Cerebellar cortex (tissue), 1 donor: Measurements from ENCODE around the gene BHLHE23.

Experiments
- DNase-seq: peaks from one replicate; pipeline ENCODE4 v3.0.0-alpha.2; 2015; ENCODE audit warnings: low spot score

BHLHE23 gene

DNA sequence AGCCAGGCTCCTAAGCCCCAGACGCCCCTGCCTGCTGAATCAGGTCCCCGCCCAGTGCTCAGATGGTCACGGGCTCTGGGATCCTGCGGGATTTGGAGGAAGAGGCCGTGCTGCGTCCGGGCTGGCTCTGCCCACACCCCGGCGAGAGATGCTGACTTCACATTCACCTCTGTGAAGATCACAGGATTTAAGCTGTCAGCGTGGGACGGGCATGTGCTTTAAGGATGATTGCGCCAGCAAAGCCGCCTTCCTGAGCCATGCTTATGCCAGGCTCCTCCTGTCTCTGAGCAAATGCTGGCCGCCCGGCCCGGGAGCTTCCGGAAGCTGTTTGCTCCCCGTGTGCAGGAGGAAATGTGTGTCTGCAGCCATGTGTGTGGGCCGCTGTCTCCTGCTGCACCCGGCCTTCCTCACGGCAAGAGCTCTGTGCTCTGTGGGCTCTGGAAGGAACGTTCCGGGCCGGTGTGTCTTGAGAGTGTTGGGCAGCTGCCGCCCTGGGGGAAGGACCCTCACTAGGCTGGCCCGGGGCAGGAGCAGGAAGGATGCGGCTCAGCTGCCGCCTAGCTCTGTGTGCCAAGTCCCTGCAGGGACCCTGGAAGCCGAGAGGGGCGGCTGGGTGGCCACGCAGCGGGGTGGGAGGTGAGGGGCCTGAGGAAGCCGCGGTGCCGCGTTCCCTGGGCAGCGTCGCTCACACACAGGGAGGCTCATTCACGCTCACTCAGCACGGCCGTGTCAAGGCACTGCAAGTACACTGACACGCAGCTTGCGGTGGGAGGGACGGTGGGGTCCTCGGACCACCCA, 19.0 kb upstream of the BHLHE23 start:
- peak; percentile 60 for DNase-seq

DNA sequence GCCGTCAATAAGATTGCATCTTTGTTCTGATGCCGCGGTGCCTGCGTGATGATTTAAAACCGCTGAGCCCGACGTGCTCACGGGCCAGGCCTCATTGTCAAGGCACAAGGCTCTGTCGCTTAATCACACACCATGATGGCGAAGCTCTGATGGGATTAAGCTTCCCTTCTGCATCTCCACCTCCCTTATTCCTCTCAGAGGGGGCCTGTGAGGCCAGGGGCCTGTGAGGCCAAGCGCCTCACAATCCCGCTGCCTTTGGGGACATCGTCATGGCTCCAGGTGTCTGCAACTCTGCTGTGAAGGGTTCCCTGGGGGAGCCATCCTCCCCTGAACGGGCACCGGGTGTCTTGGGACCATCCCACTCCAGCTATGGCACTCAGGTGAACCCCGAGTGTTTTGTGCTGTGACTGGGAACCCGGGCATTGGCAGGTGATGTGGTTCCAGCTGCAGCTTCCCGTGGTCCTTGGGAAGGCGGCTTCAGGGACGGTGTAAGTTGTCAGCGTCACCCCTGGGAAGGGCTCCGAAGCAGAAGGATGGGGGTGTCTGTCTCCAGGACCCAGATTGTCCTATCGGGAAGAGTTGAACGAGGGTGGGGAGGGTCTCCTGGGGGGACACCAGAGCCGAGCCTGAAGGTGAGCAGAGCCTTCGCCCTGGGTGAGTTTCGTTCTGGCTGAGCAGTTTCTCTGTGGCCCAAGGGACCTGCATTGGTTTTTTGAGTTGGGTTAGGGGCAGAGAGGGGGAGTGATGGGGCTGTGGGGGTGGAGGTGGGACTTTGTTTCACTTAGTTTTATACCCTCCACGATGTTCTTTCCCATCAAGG, 18.0 kb upstream of the BHLHE23 start:
- no peak for DNase-seq

DNA sequence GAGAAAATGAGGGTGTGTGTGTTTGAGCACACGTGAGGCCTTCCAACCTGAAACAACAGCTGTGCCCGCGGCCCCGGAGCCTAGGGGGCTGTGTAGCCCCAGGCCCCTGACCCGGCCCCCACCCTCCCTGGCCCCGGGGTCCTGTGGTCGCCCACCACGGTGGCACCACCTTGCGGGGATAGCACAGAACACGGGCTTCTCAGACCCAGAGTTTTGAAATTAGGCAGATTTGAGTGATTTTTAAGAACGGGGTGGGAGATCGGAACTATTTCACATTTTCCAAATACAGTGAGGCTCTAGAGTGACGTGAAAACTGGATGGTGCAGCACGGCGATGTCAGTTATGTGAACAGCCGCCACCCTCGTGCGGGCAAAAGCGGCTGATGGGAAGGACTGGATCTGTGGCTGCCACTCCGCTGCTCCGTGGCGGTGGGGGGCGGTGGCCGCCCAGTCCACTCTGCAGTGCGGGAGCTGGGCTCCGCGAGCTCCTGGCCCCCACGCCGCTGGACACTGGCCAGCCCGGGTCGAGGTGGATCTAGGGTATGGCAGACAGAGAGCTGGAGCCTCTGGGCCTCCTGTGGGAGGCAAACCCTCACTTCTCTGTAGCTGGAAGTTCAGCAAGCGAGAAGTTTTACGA, 17.3 kb upstream of the BHLHE23 start:
- no peak for DNase-seq

DNA sequence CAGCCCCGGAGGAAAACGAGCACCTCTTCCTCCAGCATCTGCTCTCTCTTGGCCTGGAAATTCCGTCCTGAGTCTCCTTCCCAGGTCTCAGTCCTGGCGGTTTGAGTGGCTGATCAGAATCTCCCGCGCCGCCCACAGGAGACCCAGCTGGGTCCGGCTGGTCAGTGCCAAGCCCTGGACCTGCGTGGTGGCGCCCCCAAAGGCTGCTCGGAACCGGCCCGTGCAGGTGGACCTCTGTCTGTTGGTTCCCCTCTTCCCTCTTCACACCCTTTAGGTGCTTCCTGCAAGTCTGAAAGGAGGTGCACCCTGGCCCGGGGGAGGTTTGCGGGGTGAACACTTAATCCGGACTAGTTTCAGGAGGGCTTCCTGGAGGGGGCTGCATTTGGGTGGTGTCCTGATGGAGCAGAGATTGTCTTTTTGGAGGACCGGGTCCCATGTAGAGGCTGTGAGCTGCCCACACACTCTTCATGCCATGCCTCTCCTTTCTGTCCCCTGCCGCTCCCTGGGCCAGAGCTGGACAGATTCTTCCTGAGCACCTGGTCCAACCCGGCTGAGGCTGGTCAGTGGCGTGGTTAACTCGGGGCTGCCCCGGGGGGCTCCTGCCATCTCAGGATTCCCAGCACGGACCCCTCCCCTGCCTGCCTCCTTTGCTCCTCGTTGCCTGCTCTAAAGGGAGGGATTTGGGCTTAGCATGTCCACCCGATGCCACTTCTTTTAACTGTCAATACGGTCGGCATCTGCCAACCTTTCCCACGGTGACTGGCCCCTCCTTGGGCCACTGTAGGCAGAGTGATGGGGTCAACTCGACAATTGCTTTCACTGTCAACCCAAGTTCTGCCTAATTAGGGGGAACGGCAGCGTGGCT, 16.5 kb upstream of the BHLHE23 start:
- no peak for DNase-seq

DNA sequence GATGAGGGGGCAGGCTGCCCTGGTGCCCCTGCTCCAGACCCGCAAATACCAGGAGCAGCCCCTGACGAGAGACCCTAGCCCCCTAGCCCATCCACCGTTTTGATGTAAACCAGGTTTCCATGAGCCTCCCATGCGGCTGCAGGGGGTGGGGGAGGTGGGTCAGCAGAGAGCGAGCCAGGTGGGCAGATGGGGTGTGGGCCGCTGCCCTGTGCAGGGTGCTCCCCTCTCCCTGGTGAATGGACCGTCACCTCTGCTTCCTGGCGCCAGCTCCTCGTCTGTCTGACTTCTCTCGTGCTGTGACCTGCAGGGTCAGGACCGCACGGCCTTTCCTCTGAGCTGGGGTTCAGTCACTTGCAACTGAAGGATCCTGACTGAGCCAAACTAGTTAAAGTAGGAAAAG, 15.7 kb upstream of the BHLHE23 start:
- DNase-seq: no peak

DNA sequence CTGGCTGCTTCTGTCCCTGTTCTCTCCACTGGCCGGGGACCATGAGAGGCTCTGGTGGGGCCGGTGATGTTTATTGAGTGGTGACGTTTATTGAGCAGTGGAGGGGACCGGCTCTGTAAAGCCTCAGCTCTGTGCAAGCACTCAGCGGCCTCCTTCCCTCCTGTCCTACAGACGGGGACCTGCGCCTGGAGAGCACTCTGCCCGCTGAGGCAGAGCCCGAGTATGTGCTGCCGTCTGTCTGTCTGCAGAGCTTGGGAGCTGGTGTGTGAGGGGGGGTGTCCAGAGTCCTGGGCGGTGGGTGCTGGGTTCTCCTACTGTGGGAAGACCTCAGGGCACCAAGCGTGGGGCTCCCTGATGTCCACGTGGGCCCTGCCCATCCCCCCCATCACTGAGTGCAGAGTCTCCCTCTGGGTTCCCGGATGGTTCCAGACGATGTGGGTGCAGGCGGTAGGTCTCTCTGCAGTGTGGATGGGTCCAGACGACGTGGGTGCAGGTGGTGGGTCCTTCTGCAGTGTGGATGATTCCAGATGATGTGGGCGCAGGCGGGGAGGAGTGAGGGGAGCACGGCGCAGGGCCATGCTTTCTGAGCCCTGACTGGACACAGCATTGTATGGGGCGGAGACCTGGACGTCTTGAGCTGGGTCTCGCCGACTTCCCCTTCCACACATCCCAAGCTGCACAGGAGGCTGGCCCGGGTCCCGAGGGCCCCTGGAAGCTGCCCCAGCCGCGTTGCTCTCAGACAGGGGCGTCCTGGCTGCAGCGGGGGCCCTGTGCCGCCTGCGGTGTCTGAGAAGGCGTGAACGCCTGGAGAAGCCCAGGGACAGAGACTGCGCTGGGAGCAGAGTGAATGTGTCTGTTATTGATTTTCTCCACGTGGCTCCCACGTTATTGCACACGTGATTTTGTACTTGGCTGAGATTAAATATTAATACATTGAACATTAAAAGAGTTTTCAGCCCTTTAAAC, 14.9 kb upstream of the BHLHE23 start:
- no peak for DNase-seq

DNA sequence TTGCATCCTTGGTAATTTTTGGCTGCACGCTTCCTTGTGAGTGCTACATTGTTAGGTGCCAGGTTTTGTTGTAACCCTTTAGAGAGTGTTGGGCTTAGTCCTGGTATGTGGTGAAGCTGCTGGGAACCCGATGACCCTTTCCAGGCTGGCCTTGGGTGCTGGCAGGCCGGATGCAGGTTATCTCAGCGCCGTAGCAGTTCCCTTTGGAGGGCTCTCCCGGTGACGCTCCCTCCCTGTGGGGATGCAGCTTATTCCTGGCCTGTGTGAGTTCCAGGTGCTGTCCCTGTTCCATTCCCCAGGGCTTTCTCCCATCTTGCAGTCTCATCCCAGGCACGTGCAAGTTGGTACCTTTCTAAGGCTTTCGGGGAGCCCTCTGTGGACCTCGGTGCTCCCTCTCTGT, 13.9 kb upstream of the BHLHE23 start:
- no peak for DNase-seq

DNA sequence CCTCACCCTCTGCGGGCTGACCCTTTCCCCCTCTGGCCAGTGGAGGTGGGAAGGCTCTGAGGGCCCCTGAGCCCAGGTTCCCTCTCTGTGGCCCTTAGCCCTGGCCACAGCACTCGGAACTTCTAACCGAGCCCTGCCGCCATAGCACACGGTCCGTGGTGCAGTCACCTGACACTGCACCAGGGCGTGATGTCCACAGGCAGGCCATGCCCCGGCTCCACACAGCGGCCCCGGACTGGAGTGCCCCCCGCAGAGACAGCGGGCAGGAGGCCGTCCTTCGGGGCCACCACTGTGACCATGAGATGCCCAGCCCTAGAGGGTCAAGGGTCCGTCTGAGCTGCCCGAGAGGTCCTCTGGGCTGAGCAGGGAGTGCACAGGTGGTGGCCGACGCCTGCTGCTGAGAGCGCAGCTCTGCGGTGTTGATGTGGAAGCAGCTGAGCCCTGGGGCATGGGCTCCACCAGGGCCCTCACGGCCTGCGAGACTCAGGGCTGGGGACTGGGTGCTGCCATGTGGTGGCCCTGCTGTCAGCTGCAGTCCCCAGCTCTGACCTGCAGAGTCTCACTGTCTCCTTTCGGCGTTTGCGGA, 11.2 kb upstream of the BHLHE23 start:
- DNase-seq: no peak

DNA sequence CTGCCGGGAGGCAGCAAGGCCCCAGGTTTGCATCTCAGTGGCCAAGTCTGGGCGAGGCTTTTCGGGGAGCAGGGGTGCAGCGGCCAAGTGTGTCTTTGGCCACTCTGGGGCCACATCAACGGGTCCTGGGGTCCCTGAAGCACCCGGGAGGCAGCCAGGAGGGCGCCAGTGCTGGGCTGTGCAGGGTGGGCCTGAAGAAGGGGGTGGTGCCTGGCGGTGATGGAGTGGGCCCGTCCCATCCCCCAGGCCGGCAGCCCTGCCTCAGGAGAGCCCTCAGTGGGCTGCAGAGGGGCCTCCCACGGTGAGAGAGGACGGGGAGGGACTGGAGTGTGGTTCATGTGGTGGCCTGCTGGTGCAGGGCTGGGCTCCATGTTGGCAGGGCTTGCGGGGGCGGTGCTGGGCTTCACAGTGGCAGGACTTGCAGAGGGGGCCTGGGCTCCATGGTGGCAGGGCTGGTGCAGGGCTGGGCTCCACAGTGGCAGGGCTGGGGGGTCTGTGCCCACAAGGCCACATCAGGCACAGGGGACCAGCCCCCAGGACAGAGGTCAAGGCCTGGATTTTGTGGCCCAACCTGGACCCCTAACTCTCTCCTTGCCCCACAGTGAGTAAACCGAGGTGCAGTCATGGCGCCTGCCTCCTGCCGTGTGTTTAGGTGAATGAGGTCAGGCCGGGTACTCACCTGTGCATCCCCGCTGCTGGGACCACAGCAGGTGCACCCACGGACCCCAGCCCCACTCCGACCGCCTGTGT, 10.5 kb upstream of the BHLHE23 start:
- DNase-seq: no peak

DNA sequence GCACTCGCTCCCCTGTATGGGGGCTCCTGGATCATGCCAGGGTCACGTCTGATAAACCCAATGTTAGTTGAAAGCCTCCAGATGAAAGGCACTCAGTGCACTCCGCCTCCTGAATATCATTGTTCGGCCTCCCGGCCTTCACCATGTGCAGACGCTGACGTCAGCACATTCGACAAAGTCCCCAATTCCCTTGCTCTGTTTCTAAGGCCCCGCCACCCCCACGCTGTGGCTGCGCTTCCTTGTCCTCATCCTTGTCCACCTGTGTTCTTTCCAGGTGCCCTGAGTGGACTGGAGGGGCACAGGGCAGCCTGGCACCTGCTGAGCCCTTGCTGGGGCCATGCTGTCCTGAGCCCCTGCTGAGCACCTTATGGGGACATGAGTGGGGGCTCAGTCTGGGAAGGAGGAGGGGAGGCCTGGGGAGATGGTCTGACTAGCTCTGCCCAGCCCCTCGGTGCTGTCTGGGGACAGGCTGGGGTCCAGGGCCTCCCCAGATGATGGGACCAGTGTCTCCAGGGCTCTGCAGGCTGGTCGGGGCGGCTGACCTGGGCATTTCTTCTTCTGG, 9.8 kb upstream of the BHLHE23 start:
- DNase-seq: no peak

DNA sequence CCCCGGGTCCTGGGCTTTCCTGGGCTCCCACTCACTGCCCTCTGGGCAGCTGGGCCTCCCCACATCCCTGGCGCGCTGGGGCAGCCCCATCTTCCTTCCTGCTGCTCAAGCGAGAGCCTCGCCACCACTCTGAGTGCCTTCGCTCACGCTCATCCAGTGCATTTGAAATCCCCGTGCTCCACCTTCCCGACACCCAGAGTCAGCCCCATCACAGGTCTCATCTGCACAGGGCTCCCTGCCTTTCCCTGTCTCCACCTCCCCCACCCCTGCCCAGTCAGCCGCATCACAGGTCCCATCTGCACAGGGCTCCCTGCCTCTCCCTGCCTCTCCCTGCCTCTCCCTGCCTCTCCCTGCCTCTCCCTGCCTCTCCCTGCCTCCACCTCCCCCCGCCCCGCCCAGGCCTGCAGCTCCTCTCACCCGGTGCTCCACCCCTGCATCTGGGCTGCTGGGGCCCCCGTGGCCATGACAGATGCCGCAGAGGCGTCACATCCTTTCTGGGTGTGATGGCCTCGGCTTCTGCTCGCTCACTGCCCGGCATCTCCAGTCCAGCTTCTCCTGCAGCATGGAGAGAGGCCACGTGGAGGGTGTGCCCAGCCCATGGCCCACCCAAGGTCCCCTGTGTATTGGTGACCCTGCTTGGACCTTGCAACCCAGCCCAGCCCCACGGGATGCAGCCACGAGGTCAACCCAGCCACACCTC, 9.0 kb upstream of the BHLHE23 start:
- no peak for DNase-seq

DNA sequence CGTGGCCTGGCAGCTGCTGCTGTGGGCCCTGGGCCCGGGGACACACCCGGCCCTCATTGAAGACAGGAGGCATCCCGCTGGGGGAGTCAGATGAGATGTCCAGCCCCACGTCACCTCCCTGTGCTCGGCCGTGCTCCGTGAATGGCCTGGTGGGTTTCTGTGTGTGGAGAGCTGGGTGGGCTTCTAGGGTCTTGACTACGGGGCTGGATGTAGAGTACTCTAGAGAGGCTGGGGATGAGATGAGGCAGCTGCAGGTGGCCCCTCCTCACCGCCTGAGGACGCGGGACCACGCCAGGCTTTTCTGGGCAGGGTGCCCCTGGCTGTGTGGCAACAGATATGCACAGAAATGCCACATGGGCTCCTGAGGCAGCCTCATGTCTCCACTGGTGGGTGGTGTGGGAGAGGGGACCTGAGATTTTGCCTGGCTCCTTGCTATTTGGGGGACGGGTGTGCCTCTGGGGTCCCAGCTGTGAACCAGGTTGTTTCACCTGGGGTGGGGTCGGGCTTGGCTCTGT, 8.4 kb upstream of the BHLHE23 start:
- no peak for DNase-seq

DNA sequence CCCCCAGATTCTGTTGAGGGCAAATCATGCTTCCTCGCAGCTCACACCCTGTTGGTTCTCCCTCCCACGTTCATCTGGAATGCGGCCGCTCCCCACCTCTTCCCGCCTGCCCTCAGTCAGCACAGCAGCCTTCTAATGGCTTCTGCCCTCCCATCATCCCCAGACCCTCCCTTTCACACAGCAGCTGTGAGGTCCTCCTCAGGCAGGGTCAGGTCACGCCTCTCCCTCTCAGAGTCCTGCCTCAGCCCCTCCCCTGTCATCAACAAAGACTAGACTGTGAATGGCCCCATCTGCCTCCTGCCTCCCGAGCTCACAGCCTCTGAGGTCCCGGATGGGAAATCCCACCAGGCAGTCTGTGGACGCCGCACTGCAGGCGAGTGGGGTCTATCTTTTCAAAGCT, 7.9 kb upstream of the BHLHE23 start:
- no peak for DNase-seq

DNA sequence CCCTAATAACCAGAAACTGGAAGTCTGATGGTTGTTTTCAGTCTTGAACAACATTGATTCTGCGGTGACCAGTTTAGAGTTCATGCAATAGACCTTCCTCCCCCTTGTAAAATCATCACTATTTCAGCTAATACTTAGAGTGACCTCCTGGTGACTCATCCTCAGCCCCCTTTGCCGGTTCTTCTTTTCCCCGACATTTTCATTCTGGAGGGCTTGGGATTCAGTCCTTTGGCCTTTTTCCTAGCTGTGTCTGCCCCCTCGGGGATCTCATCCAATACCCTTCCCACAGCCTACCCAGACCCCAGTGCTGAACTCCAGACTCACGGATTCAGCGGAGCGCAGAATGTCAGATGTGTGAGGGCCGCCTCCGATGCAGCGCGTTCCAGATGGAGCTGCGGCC, 7.5 kb upstream of the BHLHE23 start:
- no peak for DNase-seq

DNA sequence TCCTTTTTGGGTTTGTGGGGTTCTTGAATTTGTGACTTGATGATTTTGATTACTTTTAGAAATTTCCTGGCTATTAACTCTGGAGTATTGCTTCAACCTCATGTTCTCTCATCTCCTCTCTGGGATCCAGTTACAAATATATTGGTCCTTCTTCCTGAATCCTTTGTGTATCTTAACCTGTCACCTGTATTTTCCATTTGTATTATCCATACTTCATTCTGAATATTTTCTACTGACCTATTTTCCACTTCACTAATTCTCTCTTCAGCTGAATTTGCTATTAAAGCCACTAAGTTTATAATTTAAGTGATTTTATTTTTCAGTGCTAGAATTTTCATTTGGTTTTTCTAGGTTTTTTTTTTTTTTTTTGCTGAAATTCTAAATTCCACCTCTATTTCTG, 6.4 kb upstream of the BHLHE23 start:
- no peak for DNase-seq

DNA sequence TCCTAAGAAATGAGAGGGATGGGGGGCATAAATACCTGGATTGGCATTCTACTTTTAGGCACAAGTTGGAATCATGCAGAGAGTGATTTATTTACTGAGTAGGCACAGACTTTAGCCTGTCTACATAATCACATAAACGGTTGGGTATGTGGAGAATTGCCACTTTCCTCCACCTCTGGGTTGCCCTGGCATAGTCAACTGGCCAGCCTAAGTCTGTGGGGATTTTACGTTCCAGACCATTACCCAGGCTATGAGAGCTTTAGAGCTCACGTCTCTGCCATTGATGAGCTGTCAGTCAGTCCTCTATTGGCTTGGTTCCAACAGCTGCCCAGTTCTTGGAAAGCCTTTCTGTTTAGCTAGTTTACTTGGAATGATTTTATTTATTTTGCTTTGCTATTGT, 5.0 kb upstream of the BHLHE23 start:
- DNase-seq: no peak

DNA sequence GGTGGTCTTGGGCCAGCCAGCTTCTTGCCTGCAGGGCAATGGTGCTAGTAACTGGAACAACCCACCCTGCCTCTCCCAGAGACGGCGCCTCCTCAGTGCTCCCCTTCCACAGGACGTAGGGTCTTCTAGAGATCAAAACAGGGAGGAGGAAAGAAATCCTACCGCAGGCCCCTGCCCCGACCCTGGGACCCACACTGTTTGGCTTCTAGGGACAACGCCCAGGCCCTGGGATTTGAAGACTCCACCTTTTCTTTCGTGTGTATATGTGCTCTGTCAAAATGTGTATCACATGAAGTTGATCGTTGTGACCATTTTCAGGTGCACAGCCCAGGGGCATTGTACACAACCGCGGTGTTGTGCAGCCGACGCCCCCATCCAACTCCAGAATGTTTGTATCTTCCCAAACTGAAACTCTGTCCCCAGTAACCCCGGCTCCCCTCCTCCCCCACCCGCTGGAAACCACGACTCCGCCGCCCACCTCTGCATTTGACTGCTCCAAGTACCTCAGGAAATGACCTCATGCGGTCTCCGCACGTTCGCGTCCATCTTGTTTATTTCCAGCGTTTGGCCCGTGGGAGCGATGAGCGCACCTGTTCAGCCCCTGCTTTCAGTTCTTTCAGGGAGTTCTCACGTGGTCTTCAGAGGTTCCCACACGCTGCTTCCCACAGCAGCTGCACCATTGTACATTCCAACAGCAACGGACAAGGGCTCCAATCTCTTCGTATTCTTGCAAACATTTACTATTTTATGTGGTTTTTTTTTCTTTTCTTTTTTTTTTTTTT, 3.4 kb upstream of the BHLHE23 start:
- no peak for DNase-seq
